Neural progenitor cell (in vitro differentiated cells): ENCODE data around the gene ASPRV1. TPM values are rescaled to one million over a fixed set of nuclear protein-coding genes. Genes with fewer than 3 reads are reported as not detected.

Experiments
- DNase-seq: peaks from one replicate; pipeline ENCODE4 v3.0.0-alpha.2; 2016; ENCODE audit warnings: low spot score
- H2AFZ ChIP-seq: fragments of 200-600 bp; sonication (generic); replicated peaks from 2 replicates; pipeline ENCODE4 v1.6.1; 2016; ENCODE audit warnings: antibody characterized with exemption
- H3F3A ChIP-seq: fragments of 200-600 bp; sonication (generic); 2 replicates; pipeline ENCODE4 v1.6.1; 2016; ENCODE audit warnings: antibody characterized with exemption, low read depth
- H3K27ac ChIP-seq: fragments of 200-600 bp; sonication (generic); 2 replicates; pipeline ENCODE4 v1.5.1; 2016; ENCODE audit warnings: mild to moderate bottlenecking
- H3K27me3 ChIP-seq: fragments of 200-600 bp; sonication (generic); 2 replicates; pipeline ENCODE4 v1.6.1; 2016; ENCODE audit warnings: mild to moderate bottlenecking, moderate library complexity
- H3K36me3 ChIP-seq: fragments of 200-600 bp; sonication (generic); 2 replicates; pipeline ENCODE4 v1.5.1; 2016
- H3K4me1 ChIP-seq: fragments of 200-600 bp; sonication (generic); 2 replicates; pipeline ENCODE4 v1.6.1; 2016; ENCODE audit warnings: mixed run types
- H3K4me2 ChIP-seq: fragments of 200-600 bp; sonication (generic); 2 replicates; pipeline ENCODE4 v1.6.1; 2016
- H3K4me3 ChIP-seq: fragments of 200-600 bp; sonication (generic); 2 replicates; pipeline ENCODE4 v1.5.1; 2016
- H3K79me2 ChIP-seq: fragments of 200-600 bp; sonication (generic); 2 replicates; pipeline ENCODE4 v1.6.1; 2016; ENCODE audit warnings: low read depth
- H3K9ac ChIP-seq: fragments of 200-600 bp; sonication (generic); 2 replicates; pipeline ENCODE4 v1.6.1; 2016
- H3K9me3 ChIP-seq: fragments of 200-600 bp; sonication (generic); 2 replicates; pipeline ENCODE4 v1.5.1; 2016; ENCODE audit warnings: low read depth
- H4K20me1 ChIP-seq: fragments of 200-600 bp; sonication (generic); 2 replicates; pipeline ENCODE4 v1.6.1; 2016; ENCODE audit warnings: low read depth
- H3K27ac Mint-ChIP-seq: 3 replicates; pipeline ENCODE4 v1.8.0; 2021; ENCODE audit warnings: mixed read lengths
- H3K27me3 Mint-ChIP-seq: 2 replicates; pipeline ENCODE4 v1.8.0; 2022; ENCODE audit warnings: low read depth, mild to moderate bottlenecking, inconsistent platforms, moderate library complexity, mixed read lengths; ENCODE audit not compliant: insufficient read depth
- H3K36me3 Mint-ChIP-seq: 3 replicates; pipeline ENCODE4 v1.8.0; 2021; ENCODE audit warnings: mixed read lengths
- H3K4me1 Mint-ChIP-seq: 3 replicates; pipeline ENCODE4 v1.8.0; 2021; ENCODE audit warnings: mixed read lengths
- H3K4me3 Mint-ChIP-seq: 3 replicates; pipeline ENCODE4 v1.8.0; 2021; ENCODE audit warnings: mild to moderate bottlenecking, moderate library complexity, mixed read lengths
- H3K9me3 Mint-ChIP-seq: 3 replicates; pipeline ENCODE4 v1.8.0; 2020; ENCODE audit warnings: mixed read lengths
- CTCF ChIP-seq: fragments of 200-600 bp; sonication (generic); IDR thresholded peaks from 2 replicates; pipeline ENCODE4 v1.5.1; 2017; ENCODE audit warnings: antibody characterized with exemption, mild to moderate bottlenecking
- EZH2 ChIP-seq: fragments of 200-600 bp; sonication (generic); IDR thresholded peaks from 2 replicates; pipeline ENCODE4 v1.6.1; 2017; ENCODE audit warnings: antibody characterized with exemption, mild to moderate bottlenecking, moderate library complexity
- EZH2phosphoT487 ChIP-seq: fragments of 200-600 bp; sonication (generic); IDR thresholded peaks from 2 replicates; pipeline ENCODE4 v1.6.1; 2017; ENCODE audit warnings: antibody characterized with exemption
- total RNA-seq: library from RNA; depleted of rRNA; stranded (reverse); fragments of >200 nt; gene quantifications from 2 replicates; pipeline ENCODE4 v1.2.3, GENCODE V29; 2015; ENCODE audit warnings: low replicate concordance

The ASPRV1 gene
- total RNA-seq, 1 donor from 2014 or later: 0.30 TPM

GRCh38 chr2:69985216-69985615 is 23.8 kb upstream of the ASPRV1 start:
- Mint-ChIP-seq H3K27ac (no peak overlapping the region), H3K27me3 (peaks cover 2% of the 10 kb centered on the region), H3K9me3 (no peaks in the 10 kb centered on the region), H3K4me1 (no peaks in the 10 kb centered on the region), H3K36me3 (no peaks in the 10 kb centered on the region), H3K4me3 (no peak overlapping the region)
- Histone ChIP-seq H2AFZ (no peak overlapping the region), H3K79me2 (no peaks in the 10 kb centered on the region), H3K27ac (no peak overlapping the region), H3K9ac (no peak overlapping the region), H3K4me3 (no peak overlapping the region), H3F3A (no peaks in the 10 kb centered on the region), H3K9me3 (no peaks in the 10 kb centered on the region), H4K20me1 (no peaks in the 10 kb centered on the region), H3K27me3 (no peaks in the 10 kb centered on the region), H3K4me2 (no peak overlapping the region), H3K4me1 (no peaks in the 10 kb centered on the region), H3K36me3 (no peaks in the 10 kb centered on the region)
- DNase-seq: no peak
- TF ChIP-seq EZH2 (no peak), CTCF (no peak), EZH2phosphoT487 (no peak)

GRCh38 chr2:69983392-69983966 is 22.0 kb upstream of the ASPRV1 start:
- Histone ChIP-seq H3K27ac (no peak overlapping the region), H4K20me1 (no peaks in the 10 kb centered on the region), H3K4me1 (no peaks in the 10 kb centered on the region), H3K36me3 (no peaks in the 10 kb centered on the region), H3K27me3 (no peaks in the 10 kb centered on the region), H3K79me2 (no peaks in the 10 kb centered on the region), H3K9ac (no peak overlapping the region), H3K4me3 (no peak overlapping the region), H3F3A (no peaks in the 10 kb centered on the region), H2AFZ (no peak overlapping the region), H3K9me3 (no peaks in the 10 kb centered on the region), H3K4me2 (no peak overlapping the region)
- Mint-ChIP-seq H3K4me1 (no peaks in the 10 kb centered on the region), H3K36me3 (no peaks in the 10 kb centered on the region), H3K4me3 (no peak overlapping the region), H3K27ac (peak overlapping the region; percentile 87), H3K9me3 (no peaks in the 10 kb centered on the region), H3K27me3 (peaks cover 2% of the 10 kb centered on the region)
- DNase-seq: no peak
- TF ChIP-seq EZH2phosphoT487: no peak
- no peak for TF ChIP-seq CTCF
- no peak for TF ChIP-seq EZH2

- no peak overlapping the region for H2AFZ ChIP-seq
- H3K27me3 ChIP-seq: no peaks in the 10 kb centered on the region
- no peaks in the 10 kb centered on the region for H4K20me1 ChIP-seq
- no peaks in the 10 kb centered on the region for H3K36me3 Mint-ChIP-seq
- no peak overlapping the region for H3K4me3 ChIP-seq
- no peak overlapping the region for H3K4me3 Mint-ChIP-seq
- H3K79me2 ChIP-seq: no peaks in the 10 kb centered on the region
- no peak overlapping the region for H3K27ac ChIP-seq
- no peaks in the 10 kb centered on the region for H3K9me3 ChIP-seq
- no peaks in the 10 kb centered on the region for H3K4me1 ChIP-seq
- H3K4me1 Mint-ChIP-seq: no peaks in the 10 kb centered on the region
- no peak overlapping the region for H3K9ac ChIP-seq
- H3F3A ChIP-seq: no peaks in the 10 kb centered on the region
- no peaks in the 10 kb centered on the region for H3K36me3 ChIP-seq
- H3K4me2 ChIP-seq: no peak overlapping the region
- TF ChIP-seq CTCF: no peak
- no peak for TF ChIP-seq EZH2phosphoT487
- TF ChIP-seq EZH2: no peak
- DNase-seq: no peak
- H3K9me3 Mint-ChIP-seq: no peaks in the 10 kb centered on the region
- peak overlapping the region; percentile 34 for H3K27ac Mint-ChIP-seq
- no peaks in the 10 kb centered on the region for H3K27me3 Mint-ChIP-seq
Measured at GRCh38 chr2:69979902-69980807, 18.7 kb upstream of the ASPRV1 start.
